ENCODE measurements around the gene BOD1L2. TPM values are rescaled to one million over a fixed set of nuclear protein-coding genes. Genes with fewer than 3 reads are reported as not detected.

Gene BOD1L2
- total RNA-seq = not detected in 2 replicates

GRCh38 chr18:57146956-57147636, at the start of gene BOD1L2:
TSS of gene BOD1L2 (plus strand) at chr18:57147087. CDS start at chr18:57147313, 226 bp downstream.

Other genes starting within 250 kb of the BOD1L2 start
- not detected in 2 replicates for gene ST8SIA3, start 205.5 kb downstream of the BOD1L2 start, total RNA-seq

Data from aortic smooth muscle cell (primary cell).